HepG2 (cell line): ENCODE data around the gene HDAC4. TPM values are rescaled to one million over a fixed set of nuclear protein-coding genes. Genes with fewer than 3 reads are reported as not detected.

Experiments used
- ATAC-seq: fragments of 200-7000 bp; cut with Tn5 transposase; 3 replicates; pipeline ENCODE4 v1.9.1; 2020; ENCODE audit warnings: mild to moderate bottlenecking, moderate library complexity
- BruUV-seq: library from RNA; stranded (reverse); fragments of 400-500 nt; replicated peaks from 2 replicates; lab custom pipeline; 2021; lab: Mats Ljungman, UMichigan
- CTCF ChIA-PET: fragments of 300-600 bp; formaldehyde crosslinking; extraction: SDS; loops from one replicate; lab custom pipeline; 2021; ENCODE audit warnings: low total read pairs, inconsistent platforms, low intra/inter-chr PET ratio; lab: Yijun Ruan, JAX
- POLR2A ChIA-PET: fragments of 350-600 bp; sonication (Branson Sonifier 250); formaldehyde crosslinking; loops from one replicate; lab custom pipeline; 2020; ENCODE audit warnings: antibody characterized with exemption, inconsistent platforms; lab: Yijun Ruan, JAX
- DNase-seq: peaks from one replicate; pipeline ENCODE4 v3.0.0-alpha.2; 2015; ENCODE audit warnings: low spot score
- FAIRE-seq: peaks from 3 replicates; lab custom pipeline; 2011; peaks lifted over from hg19 to GRCh38; lab: Jason Lieb, UNC
- H2AFZ ChIP-seq: one replicate; pipeline ENCODE4 v1.6.1; 2011; ENCODE audit warnings: low read length, inconsistent platforms
- H3K27ac ChIP-seq: fragments of 300-600 bp; 3 replicates; pipeline ENCODE4 v1.8.0; 2011; ENCODE audit warnings: mixed run types, mild to moderate bottlenecking, mixed read lengths, low read length, inconsistent platforms; ENCODE audit not compliant: insufficient read depth; ENCODE audit errors: extremely low read length
- H3K27me3 ChIP-seq, 2 experiments: fragments of 200-600 bp in 1 of 2; 2 replicates in 1 of 2; 3 replicates in 1 of 2; pipeline versions ENCODE4 v1.6.0 to v1.8.0; 2011; ENCODE audit warnings: low read length in 2 of 2, mild to moderate bottlenecking in 2 of 2, moderate library complexity in 2 of 2, inconsistent platforms in 1 of 2; ENCODE audit not compliant: insufficient read depth in 2 of 2, control insufficient read depth in 1 of 2
- H3K36me3 ChIP-seq, 2 experiments: fragments of 200-600 bp in 1 of 2; replicated peaks in 1 of 2; 2 replicates in 1 of 2; 3 replicates in 1 of 2; pipeline versions ENCODE4 v1.5.1 to v1.8.0; 2011; ENCODE audit warnings: low read length in 2 of 2, inconsistent platforms in 1 of 2; ENCODE audit not compliant: insufficient read depth in 2 of 2, control insufficient read depth in 1 of 2
- H3K4me1 ChIP-seq: 2 replicates; pipeline ENCODE4 v1.5.1; 2012; ENCODE audit warnings: low read length, inconsistent platforms; ENCODE audit not compliant: insufficient read depth
- H3K4me2 ChIP-seq: 2 replicates; pipeline ENCODE4 v1.6.0; 2011; ENCODE audit warnings: low read depth, low read length, inconsistent platforms
- H3K4me3 ChIP-seq, 3 experiments: fragments of 200-600 bp in 1 of 3; sonication (generic), shearing (Covaris generic) in 1 of 3; replicated peaks in 1 of 3; 2 replicates each; pipeline ENCODE4 v1.5.1; 2011 to 2016; ENCODE audit warnings: low read length in 3 of 3, inconsistent platforms in 2 of 3, low read depth in 2 of 3, mild to moderate bottlenecking in 2 of 3, control low read depth in 1 of 3, mixed read lengths in 1 of 3; ENCODE audit not compliant: insufficient read depth in 1 of 3
- H3K79me2 ChIP-seq: one replicate; pipeline ENCODE4 v1.6.1; 2011; ENCODE audit warnings: low read length, inconsistent platforms; ENCODE audit not compliant: insufficient read depth
- H3K9ac ChIP-seq: 2 replicates; pipeline ENCODE4 v1.6.0; 2011; ENCODE audit warnings: mild to moderate bottlenecking, low read depth, low read length, inconsistent platforms; ENCODE audit not compliant: insufficient read depth
- H3K9me3 ChIP-seq: 2 replicates; pipeline ENCODE4 v1.5.1; 2012; ENCODE audit warnings: mild to moderate bottlenecking, low read length
- H4K20me1 ChIP-seq: 2 replicates; pipeline ENCODE4 v1.6.0; 2011; ENCODE audit warnings: inconsistent platforms, mild to moderate bottlenecking, low read length, moderate library complexity; ENCODE audit not compliant: insufficient read depth
- ATF5 ChIP-seq: sonication (generic); formaldehyde crosslinking; IDR thresholded peaks from 2 replicates; pipeline ENCODE4 v1.4.0; 2020; ENCODE audit warnings: mild to moderate bottlenecking, low read depth, missing genetic modification reagents
- CSRNP2 ChIP-seq: sonication (generic); formaldehyde crosslinking; conservative IDR thresholded peaks from 2 replicates; pipeline ENCODE4 v1.8.0; 2022; ENCODE audit warnings: low read depth, missing genetic modification reagents
- HDAC2 ChIP-seq: sonication (generic); formaldehyde crosslinking; IDR thresholded peaks from 2 replicates; pipeline ENCODE4 v1.4.0; 2020; ENCODE audit warnings: missing genetic modification reagents
- HNRNPUL1 ChIP-seq: fragments of 200-400 bp; formaldehyde crosslinking; IDR thresholded peaks from 2 replicates; pipeline ENCODE4 v1.6.1; 2017; ENCODE audit warnings: low read depth, mild to moderate bottlenecking, low read length, moderate library complexity
- NR2F2 ChIP-seq: IDR thresholded peaks from 2 replicates; pipeline ENCODE4 v1.6.1; 2012; ENCODE audit warnings: low read depth, inconsistent platforms, borderline replicate concordance
- SETDB1 ChIP-seq: sonication (generic); formaldehyde crosslinking; IDR thresholded peaks from 2 replicates; pipeline ENCODE4 v1.5.1; 2020; ENCODE audit warnings: missing genetic modification reagents, mild to moderate bottlenecking, borderline replicate concordance
- SIN3A ChIP-seq: IDR thresholded peaks from 2 replicates; pipeline ENCODE4 v1.6.1; 2011; ENCODE audit warnings: low read depth, mild to moderate bottlenecking, control low read depth, low read length, borderline replicate concordance
- ZNF124 ChIP-seq: sonication (generic); formaldehyde crosslinking; IDR thresholded peaks from 2 replicates; pipeline ENCODE4 v1.4.0; 2020; ENCODE audit warnings: missing genetic modification reagents
- ZNF225 ChIP-seq: sonication (generic); formaldehyde crosslinking; IDR thresholded peaks from 2 replicates; pipeline ENCODE4 v1.4.0; 2020; ENCODE audit warnings: mild to moderate bottlenecking, missing genetic modification reagents
- ZNF317 ChIP-seq: sonication (generic); formaldehyde crosslinking; IDR thresholded peaks from 2 replicates; pipeline ENCODE4 v1.5.0; 2020; ENCODE audit warnings: mild to moderate bottlenecking, missing genetic modification reagents
- ZNF337 ChIP-seq: sonication (generic); formaldehyde crosslinking; IDR thresholded peaks from 2 replicates; pipeline ENCODE4 v1.5.1; 2020; ENCODE audit warnings: missing genetic modification reagents, low read depth, mild to moderate bottlenecking, borderline replicate concordance
- ZNF513 ChIP-seq: sonication (generic); formaldehyde crosslinking; conservative IDR thresholded peaks from 2 replicates; pipeline ENCODE4 v1.5.0; 2020; ENCODE audit warnings: missing genetic modification reagents
- ZNF792 ChIP-seq: IDR thresholded peaks from 2 replicates; pipeline ENCODE4 v1.6.1; 2016
- WGBS: methylation state at CpG from one replicate; pipeline ENCODE4 v1.1.6; 2017; ENCODE audit warnings: low lambda C conversion rate; 5-methylcytosine and 5-hydroxymethylcytosine counted together
- in situ Hi-C: cut with HindIII; loops from 2 replicates; pipeline ENCODE4 v1.10.0; 2017; ENCODE audit warnings: low pct_unique_long_range_greater_than_20kb; ENCODE audit not compliant: extremely low pct_ligation_motif_present
- intact Hi-C: fragments of 100-400 bp; cut with micrococcal nuclease; formaldehyde crosslinking; loops from one replicate; pipeline ENCODE4 v1.10.0; 2022; ENCODE audit not compliant: unreplicated experiment
- polyA plus RNA-seq, 8 experiments: library from polyadenylated mRNA; depleted of rRNA in 3 of 8; stranded (reverse) in 7 of 8; unstranded in 1 of 8; fragments of >200 nt; fragmentation: Illumina TruSeq in 4 of 8; extraction: Trizol in 4 of 8; gene quantifications; 2 replicates each; pipeline versions ENCODE4 v1.2.1 to v1.2.3, GENCODE V29; 2011 to 2016; ENCODE audit warnings: low read depth in 4 of 8, missing spikeins in 1 of 8, mixed read lengths in 1 of 8; ENCODE audit not compliant: insufficient read depth in 1 of 8
- total RNA-seq, 5 experiments: library from RNA; depleted of rRNA; stranded (reverse); fragments of >200 nt; fragmentation: Illumina TruSeq; extraction: Trizol; gene quantifications; 2 replicates each; pipeline ENCODE4 v1.2.3, GENCODE V29; 2016; ENCODE audit warnings: low read depth in 1 of 5

HDAC4 gene
- total and polyA plus RNA-seq, 2 of the 13 experiments (the other 11 are each of a cell fraction or from before 2014, with no cell fraction given): 10.1 to 11.5 TPM

GRCh38 chr2:239206042-239206441, 194.8 kb downstream of the HDAC4 start:
- no peak for DNase-seq
- TF ChIP-seq SIN3A: no peak
- TF ChIP-seq ZNF337: no peak
- TF ChIP-seq ZNF124 (CRISPR knock-in tag): no peak
- TF ChIP-seq ZNF792 (CRISPR knock-in tag): no peak
- no peak for TF ChIP-seq NR2F2
- no peak for TF ChIP-seq ZNF513
- no peak for TF ChIP-seq ZNF317
- TF ChIP-seq ATF5 (CRISPR knock-in tag): no peak
- no peak for TF ChIP-seq ZNF225 (CRISPR knock-in tag)
- TF ChIP-seq SETDB1 (CRISPR knock-in tag): no peak
- TF ChIP-seq CSRNP2 (CRISPR knock-in tag): no peak
- no peak for TF ChIP-seq HDAC2 (CRISPR knock-in tag)
- TF ChIP-seq HNRNPUL1: no peak
- TF ChIP-seq, all 625 proteins: peak for 0
- no peaks in the 10 kb centered on the region for H3K36me3 ChIP-seq
- peaks cover 4% of the 10 kb centered on the region; the same call in 1 of the 2 replicates for H4K20me1 ChIP-seq
- H3K4me3 ChIP-seq: no peak overlapping the region
- in situ Hi-C loops (no loop called here), intact Hi-C loops (loop anchor here (10.0 kb wide), 1 partner anchor 1779 kb away; no protein-coding TSS in a partner anchor)
- no peak overlapping the region for H3K9ac ChIP-seq
- CTCF ChIA-PET: no interaction called here
- POLR2A ChIA-PET: no interaction called here
- no peaks in the 10 kb centered on the region for H3K9me3 ChIP-seq
- FAIRE-seq: no peak
- no peak overlapping the region for H3K27ac ChIP-seq
- no peak overlapping the region for H2AFZ ChIP-seq
- 99% methylated on average over 5 of the region's 5 CpGs for WGBS
- no peak for ATAC-seq
- no TSS peak for BruUV-seq
- H3K79me2 ChIP-seq: no peaks in the 10 kb centered on the region
- H3K4me2 ChIP-seq: no peak overlapping the region
- no peaks in the 10 kb centered on the region for H3K27me3 ChIP-seq
- 0 out of 2 replicates have a peak, but pooled peaks cover 5% of the 10 kb centered on the region for H3K4me1 ChIP-seq
